H9 (cell line): ENCODE data around the gene DTNB. TPM values are rescaled to one million over a fixed set of nuclear protein-coding genes. Genes with fewer than 3 reads are reported as not detected.

Experiments used
- DNase-seq: peaks from one replicate; pipeline ENCODE4 v3.0.0-alpha.2; 2017
- H2AFZ ChIP-seq: one replicate; pipeline ENCODE4 v1.6.1; 2013; ENCODE audit warnings: mild to moderate bottlenecking, low read length, control low read depth, moderate library complexity
- H2AK5ac ChIP-seq: 2 replicates; pipeline ENCODE4 v1.6.1; 2013; ENCODE audit warnings: low read length, control low read depth, mixed read lengths; ENCODE audit not compliant: insufficient read length
- H2BK120ac ChIP-seq: one replicate; pipeline ENCODE4 v1.6.1; 2013; ENCODE audit warnings: low read depth, mild to moderate bottlenecking, low read length, control low read depth, inconsistent platforms; ENCODE audit not compliant: poor library complexity, severe bottlenecking
- H2BK12ac ChIP-seq: 2 replicates; pipeline ENCODE4 v1.6.1; 2013; ENCODE audit warnings: low read length, control low read depth, mixed read lengths, low read depth; ENCODE audit not compliant: insufficient read length
- H2BK15ac ChIP-seq: 2 replicates; pipeline ENCODE4 v1.6.1; 2013; ENCODE audit warnings: low read depth, low read length, control low read depth
- H2BK20ac ChIP-seq: one replicate; pipeline ENCODE4 v1.6.1; 2013; ENCODE audit warnings: low read depth, mild to moderate bottlenecking, low read length, control low read depth, inconsistent platforms; ENCODE audit not compliant: poor library complexity, severe bottlenecking
- H2BK5ac ChIP-seq: 2 replicates; pipeline ENCODE4 v1.6.1; 2013; ENCODE audit warnings: low read length, control low read depth, mixed read lengths; ENCODE audit not compliant: insufficient read length
- H3K14ac ChIP-seq: 2 replicates; pipeline ENCODE4 v1.6.1; 2013; ENCODE audit warnings: low read length, control low read depth; ENCODE audit not compliant: insufficient read depth
- H3K18ac ChIP-seq: 2 replicates; pipeline ENCODE4 v1.6.1; 2013; ENCODE audit warnings: low read depth, mild to moderate bottlenecking, mixed read lengths, low read length, control low read depth; ENCODE audit not compliant: insufficient read length
- H3K23ac ChIP-seq: 2 replicates; pipeline ENCODE4 v1.6.1; 2013; ENCODE audit warnings: low read length, control low read depth, mixed read lengths, low read depth; ENCODE audit not compliant: insufficient read length
- H3K23me2 ChIP-seq: 2 replicates; pipeline ENCODE4 v1.6.1; 2013; ENCODE audit warnings: low read depth, mild to moderate bottlenecking, mixed read lengths, low read length, control low read depth; ENCODE audit not compliant: insufficient read length, poor library complexity, severe bottlenecking
- H3K27ac ChIP-seq: 2 replicates; pipeline ENCODE4 v1.5.1; 2013; ENCODE audit warnings: low read length, control low read depth, mixed read lengths, low read depth; ENCODE audit not compliant: insufficient read length
- H3K27me3 ChIP-seq: 2 replicates; pipeline ENCODE4 v1.6.1; 2013; ENCODE audit warnings: low read length, control low read depth, inconsistent platforms; ENCODE audit not compliant: insufficient read depth
- H3K4ac ChIP-seq: 2 replicates; pipeline ENCODE4 v1.6.1; 2013; ENCODE audit warnings: low read depth, mild to moderate bottlenecking, control low read depth, inconsistent platforms, low read length, moderate library complexity
- H3K4me1 ChIP-seq: 2 replicates; pipeline ENCODE4 v1.6.1; 2013; ENCODE audit warnings: low read length, control low read depth, inconsistent platforms; ENCODE audit not compliant: insufficient read depth
- H3K4me2 ChIP-seq: 2 replicates; pipeline ENCODE4 v1.6.1; 2013; ENCODE audit warnings: low read length, control low read depth, mixed read lengths; ENCODE audit not compliant: insufficient read length, insufficient read depth
- H3K56ac ChIP-seq: 2 replicates; pipeline ENCODE4 v1.6.1; 2013; ENCODE audit warnings: low read depth, mild to moderate bottlenecking, mixed read lengths, low read length, control low read depth; ENCODE audit not compliant: insufficient read length
- H3K79me1 ChIP-seq: 2 replicates; pipeline ENCODE4 v1.6.1; 2013; ENCODE audit warnings: low read depth, mild to moderate bottlenecking, moderate library complexity, low read length, control low read depth, inconsistent platforms; ENCODE audit not compliant: insufficient read depth, poor library complexity, severe bottlenecking
- H3K79me2 ChIP-seq: 2 replicates; pipeline ENCODE4 v1.6.1; 2013; ENCODE audit warnings: low read length, control low read depth, inconsistent platforms; ENCODE audit not compliant: insufficient read depth
- H3K9ac ChIP-seq: 2 replicates; pipeline ENCODE4 v1.6.1; 2013; ENCODE audit warnings: low read length, control low read depth, mixed read lengths; ENCODE audit not compliant: insufficient read length; ENCODE audit errors: extremely low read depth
- H3K9me3 ChIP-seq: one replicate; pipeline ENCODE4 v1.6.1; 2013; ENCODE audit warnings: low read depth, low read length, inconsistent platforms; ENCODE audit not compliant: control insufficient read depth
- H3T11ph ChIP-seq: one replicate; pipeline ENCODE4 v1.6.1; 2013; ENCODE audit warnings: mild to moderate bottlenecking, low read length, control low read depth, inconsistent platforms
- H4K20me1 ChIP-seq: one replicate; pipeline ENCODE4 v1.6.1; 2013; ENCODE audit not compliant: control insufficient read depth, insufficient read length, insufficient read depth
- H4K5ac ChIP-seq: 2 replicates; pipeline ENCODE4 v1.6.1; 2013; ENCODE audit warnings: low read depth, mild to moderate bottlenecking, mixed read lengths, low read length, control low read depth; ENCODE audit not compliant: insufficient read length
- H4K8ac ChIP-seq: replicated peaks from 2 replicates; pipeline ENCODE4 v1.6.1; 2013; ENCODE audit warnings: low read length, control low read depth, mixed read lengths, low read depth; ENCODE audit not compliant: insufficient read length
- H4K91ac ChIP-seq: 2 replicates; pipeline ENCODE4 v1.6.1; 2013; ENCODE audit warnings: low read depth, mild to moderate bottlenecking, moderate library complexity, mixed read lengths, low read length, control low read depth; ENCODE audit not compliant: insufficient read length
- H3K27ac Mint-ChIP-seq, 3 experiments: 2 replicates in 2 of 3; 3 replicates in 1 of 3; pipeline ENCODE4 v1.8.0; 2020 to 2021; ENCODE audit warnings: mixed read lengths in 3 of 3, mild to moderate bottlenecking in 1 of 3, moderate library complexity in 1 of 3
- H3K27me3 Mint-ChIP-seq: 2 replicates; pipeline ENCODE4 v1.8.0; 2021; ENCODE audit warnings: low read depth, mild to moderate bottlenecking, moderate library complexity, mixed read lengths
- H3K36me3 Mint-ChIP-seq, 3 experiments: 2 replicates in 2 of 3; 3 replicates in 1 of 3; pipeline ENCODE4 v1.8.0; 2020 to 2021; ENCODE audit warnings: low read depth in 3 of 3, mixed read lengths in 3 of 3; ENCODE audit not compliant: insufficient read depth in 1 of 3
- H3K4me1 Mint-ChIP-seq, 2 experiments: 2 replicates each; pipeline ENCODE4 v1.8.0; 2020; ENCODE audit warnings: mixed read lengths in 2 of 2
- H3K4me3 Mint-ChIP-seq, 2 experiments: 2 replicates in 1 of 2; 3 replicates in 1 of 2; pipeline ENCODE4 v1.8.0; 2020 to 2021; ENCODE audit warnings: mild to moderate bottlenecking in 2 of 2, mixed read lengths in 2 of 2, moderate library complexity in 1 of 2
- H3K9me3 Mint-ChIP-seq, 2 experiments: 2 replicates in 1 of 2; 3 replicates in 1 of 2; pipeline ENCODE4 v1.8.0; 2020; ENCODE audit warnings: mild to moderate bottlenecking in 2 of 2, mixed read lengths in 2 of 2, moderate library complexity in 1 of 2
- CTCF ChIP-seq: fragments of 200-600 bp; sonication (generic); conservative IDR thresholded peaks from 3 replicates; pipeline ENCODE4 v1.8.0; 2021; ENCODE audit warnings: antibody characterized with exemption, mild to moderate bottlenecking
- WGBS: extraction: QIAGEN DNeasy Blood & Tissue Kit; methylation state at CpG from one replicate; pipeline ENCODE4 v1.1.7; 2013; ENCODE audit warnings: missing lambda C conversion rate, low lambda C conversion rate, mixed read lengths; ENCODE audit not compliant: insufficient read length; ENCODE audit errors: extremely low coverage; 5-methylcytosine and 5-hydroxymethylcytosine counted together
- total RNA-seq: library from RNA; stranded (reverse); gene quantifications from 2 replicates; pipeline ENCODE4 v1.2.1, GENCODE V29; 2021

Gene DTNB
- total RNA-seq, 1 experiment from 2014 or later: 26.7 TPM

- Histone ChIP-seq H4K8ac (no peak overlapping the region), H3K9me3 (no peaks in the 10 kb centered on the region), H4K91ac (no peak overlapping the region), H3K27me3 (no peaks in the 10 kb centered on the region), H3K56ac (no peak overlapping the region), H3K27ac (no peak overlapping the region), H4K5ac (no peak overlapping the region), H3K79me2 (no peaks in the 10 kb centered on the region), H2BK12ac (no peak overlapping the region), H2BK120ac (no peak overlapping the region), H3T11ph (no peak overlapping the region), H3K23me2 (no peaks in the 10 kb centered on the region), H2AFZ (no peak overlapping the region), H3K4me1 (no peaks in the 10 kb centered on the region), H3K79me1 (no peaks in the 10 kb centered on the region), H2BK15ac (no peak overlapping the region), H3K23ac (no peak overlapping the region), H3K14ac (no peak overlapping the region), H3K18ac (no peak overlapping the region), H3K9ac (no peak overlapping the region), H3K4me2 (no peak overlapping the region), H3K4ac (no peak overlapping the region), H4K20me1 (no peaks in the 10 kb centered on the region), H2AK5ac (no peak overlapping the region), H2BK20ac (no peak overlapping the region), H2BK5ac (no peak overlapping the region)
- no peak for TF ChIP-seq CTCF
- no CpG with 5 or more reads among the region's 8 CpGs for WGBS
- Mint-ChIP-seq H3K4me3 (no peak overlapping the region), H3K9me3 (no peaks in the 10 kb centered on the region), H3K36me3 (peaks cover 16 to 30% (median 20%) of the 10 kb centered on the region in 3 experiments), H3K27me3 (0 out of 2 replicates have a peak, but pooled peaks cover 2% of the 10 kb centered on the region), H3K27ac (no peak overlapping the region), H3K4me1 (peaks cover 11 to 17% of the 10 kb centered on the region in 2 experiments; a peak in 3 of 4 replicates)
- DNase-seq: no peak
These were observed 287.5 kb downstream of the DTNB start for GRCh38 chr2:25385910-25386309.
